ENCODE data around the gene WNT7A.

The WNT7A gene

DNA sequence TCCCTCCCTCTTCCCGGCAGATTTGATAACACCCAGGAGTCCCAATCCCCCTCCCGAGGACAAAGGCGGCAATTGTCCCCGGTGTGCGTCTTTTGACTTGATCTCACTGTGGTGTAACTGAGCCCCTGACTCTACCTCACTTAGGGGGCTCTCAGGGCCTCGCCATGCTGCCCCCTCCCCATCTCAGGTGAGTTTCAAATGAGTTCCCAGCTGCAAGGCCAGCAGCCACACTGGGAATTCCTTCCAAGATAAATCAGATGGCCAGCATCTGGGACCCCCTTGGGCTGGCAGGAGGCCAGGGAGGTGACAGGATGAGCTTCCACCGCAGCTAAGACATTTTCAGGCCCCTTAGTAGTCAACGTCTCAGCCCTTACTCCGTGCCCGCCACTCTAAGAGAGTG is 35.0 kb downstream of the WNT7A start:
- DNase-seq (ENCODE audit: insufficient read length, low spot score) (no peak), FAIRE-seq (no peak)
- TF ChIP-seq PAX5 (IDR thresholded peaks at IDR 0.05; ENCODE audit: insufficient read depth, low read length, severe bottlenecking) (no peak), POLR2AphosphoS5 (IDR thresholded peaks at IDR 0.05; ENCODE audit: low read depth, low read length) (no peak), TAF1 (IDR thresholded peaks at IDR 0.05; ENCODE audit: low read depth, low read length) (no peak), SPI1 (IDR thresholded peaks at IDR 0.05; ENCODE audit: low read depth, low read length) (no peak), POU2F2 (IDR thresholded peaks at IDR 0.05; ENCODE audit: low read depth, low read length) (no peak), POLR2A (IDR thresholded peaks at IDR 0.05; ENCODE audit: low read depth, low read length) (no peak)

GRCh38 chr3:13844286-13844685 is 35.6 kb downstream of the WNT7A start:
- FAIRE-seq (no peak), DNase-seq (ENCODE audit: insufficient read length, low spot score) (no peak)
- TF ChIP-seq SPI1 (IDR thresholded peaks at IDR 0.05; ENCODE audit: low read depth, low read length) (no peak), TAF1 (IDR thresholded peaks at IDR 0.05; ENCODE audit: low read depth, low read length) (no peak), PAX5 (IDR thresholded peaks at IDR 0.05; ENCODE audit: insufficient read depth, low read length, severe bottlenecking) (no peak), POLR2AphosphoS5 (IDR thresholded peaks at IDR 0.05; ENCODE audit: low read depth, low read length) (no peak), POLR2A (IDR thresholded peaks at IDR 0.05; ENCODE audit: low read depth, low read length) (no peak), POU2F2 (IDR thresholded peaks at IDR 0.05; ENCODE audit: low read depth, low read length) (no peak)

DNA sequence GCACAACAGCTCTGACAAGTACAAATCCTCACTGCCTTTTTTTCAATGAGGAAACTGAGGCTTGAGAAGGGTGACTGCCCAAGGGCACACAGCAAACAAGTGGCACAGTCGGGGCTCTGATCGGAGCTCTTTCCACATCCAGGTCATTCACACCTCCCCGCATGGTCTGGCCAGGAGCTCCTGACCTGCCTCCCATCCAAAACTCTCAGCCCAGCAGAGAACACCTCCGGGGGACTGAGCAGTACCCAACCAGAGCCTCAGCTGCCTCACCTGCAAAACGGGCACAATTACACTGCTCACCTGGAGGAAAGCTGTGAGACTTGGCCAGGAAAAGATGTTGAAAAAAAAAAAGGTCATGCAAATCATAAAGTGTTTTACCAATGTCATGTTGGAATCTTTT is 36.5 kb downstream of the WNT7A start:
- no peak for DNase-seq (ENCODE audit: insufficient read length, low spot score)
- FAIRE-seq, result no peak
- TF ChIP-seq SPI1 (IDR thresholded peaks at IDR 0.05; ENCODE audit: low read depth, low read length) (no peak), TAF1 (IDR thresholded peaks at IDR 0.05; ENCODE audit: low read depth, low read length) (no peak), POLR2AphosphoS5 (IDR thresholded peaks at IDR 0.05; ENCODE audit: low read depth, low read length) (no peak), POU2F2 (IDR thresholded peaks at IDR 0.05; ENCODE audit: low read depth, low read length) (no peak), POLR2A (IDR thresholded peaks at IDR 0.05; ENCODE audit: low read depth, low read length) (no peak), PAX5 (IDR thresholded peaks at IDR 0.05; ENCODE audit: insufficient read depth, low read length, severe bottlenecking) (no peak)

DNA sequence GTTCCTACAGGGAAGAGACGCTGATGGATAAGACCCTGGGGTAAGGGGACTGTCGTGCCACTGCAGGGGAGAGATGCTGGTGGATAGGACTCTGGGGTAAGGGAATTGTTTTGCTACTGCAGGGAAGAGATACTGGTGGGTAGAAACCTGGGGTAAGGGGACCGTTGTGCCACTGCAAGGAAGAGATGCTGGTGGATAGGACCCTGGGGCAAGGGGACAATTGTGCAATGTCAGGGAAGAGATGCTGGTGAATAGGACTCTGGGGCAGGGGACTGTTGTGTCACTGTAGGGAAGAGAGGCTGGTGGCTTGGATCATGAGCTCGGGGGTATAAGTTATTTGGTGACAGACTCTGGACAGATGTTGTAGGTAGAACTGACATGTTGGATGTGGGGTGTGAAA is 37.6 kb downstream of the WNT7A start:
- no peak for TF ChIP-seq POLR2A (IDR thresholded peaks at IDR 0.05; ENCODE audit: low read depth, low read length)
- TF ChIP-seq POLR2AphosphoS5 (IDR thresholded peaks at IDR 0.05; ENCODE audit: low read depth, low read length), result no peak
- no peak for TF ChIP-seq PAX5 (IDR thresholded peaks at IDR 0.05; ENCODE audit: insufficient read depth, low read length, severe bottlenecking)
- TF ChIP-seq TAF1 (IDR thresholded peaks at IDR 0.05; ENCODE audit: low read depth, low read length), result no peak
- no peak for TF ChIP-seq SPI1 (IDR thresholded peaks at IDR 0.05; ENCODE audit: low read depth, low read length)
- no peak for FAIRE-seq
- no peak for DNase-seq (ENCODE audit: insufficient read length, low spot score)

DNA sequence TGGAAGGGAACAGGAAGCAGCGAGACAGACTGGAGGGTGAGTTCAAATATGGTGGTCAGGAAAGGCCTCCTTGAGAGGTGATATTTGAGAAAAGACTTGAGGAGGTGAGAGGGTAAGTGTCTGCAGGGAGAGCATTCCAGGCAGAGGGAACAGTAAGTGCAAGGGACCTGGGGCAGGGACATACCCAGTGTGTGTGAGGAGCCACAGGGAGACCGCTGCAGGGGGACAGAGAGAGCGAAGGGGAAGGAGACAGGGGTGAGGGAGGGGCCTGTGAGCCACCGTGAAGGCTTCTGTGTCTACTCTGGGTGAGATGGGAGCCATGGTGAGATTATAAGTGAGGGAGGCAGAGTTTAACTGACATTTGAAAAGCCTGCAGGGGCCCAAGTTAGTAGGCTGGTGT is 38.0 kb downstream of the WNT7A start:
- no peak for DNase-seq (ENCODE audit: insufficient read length, low spot score)
- TF ChIP-seq SPI1 (IDR thresholded peaks at IDR 0.05; ENCODE audit: low read depth, low read length) (no peak), POU2F2 (IDR thresholded peaks at IDR 0.05; ENCODE audit: low read depth, low read length) (no peak), POLR2AphosphoS5 (IDR thresholded peaks at IDR 0.05; ENCODE audit: low read depth, low read length) (no peak), TAF1 (IDR thresholded peaks at IDR 0.05; ENCODE audit: low read depth, low read length) (no peak), POLR2A (IDR thresholded peaks at IDR 0.05; ENCODE audit: low read depth, low read length) (no peak), PAX5 (IDR thresholded peaks at IDR 0.05; ENCODE audit: insufficient read depth, low read length, severe bottlenecking) (no peak)

GRCh38 chr3:13841141-13841540 is 38.7 kb downstream of the WNT7A start:
- no peak for DNase-seq (ENCODE audit: insufficient read length, low spot score)
- no peak for FAIRE-seq
- TF ChIP-seq PAX5 (IDR thresholded peaks at IDR 0.05; ENCODE audit: insufficient read depth, low read length, severe bottlenecking), result no peak
- no peak for TF ChIP-seq SPI1 (IDR thresholded peaks at IDR 0.05; ENCODE audit: low read depth, low read length)
- no peak for TF ChIP-seq POLR2A (IDR thresholded peaks at IDR 0.05; ENCODE audit: low read depth, low read length)
- TF ChIP-seq POLR2AphosphoS5 (IDR thresholded peaks at IDR 0.05; ENCODE audit: low read depth, low read length), result no peak
- no peak for TF ChIP-seq POU2F2 (IDR thresholded peaks at IDR 0.05; ENCODE audit: low read depth, low read length)
- no peak for TF ChIP-seq TAF1 (IDR thresholded peaks at IDR 0.05; ENCODE audit: low read depth, low read length)

More for the DNA sequence above, 38.0 kb downstream of the WNT7A start:
- FAIRE-seq, result no peak

- TF ChIP-seq PAX5 (IDR thresholded peaks at IDR 0.05; ENCODE audit: insufficient read depth, low read length, severe bottlenecking) (no peak), POLR2A (IDR thresholded peaks at IDR 0.05; ENCODE audit: low read depth, low read length) (no peak), TAF1 (IDR thresholded peaks at IDR 0.05; ENCODE audit: low read depth, low read length) (no peak), POU2F2 (IDR thresholded peaks at IDR 0.05; ENCODE audit: low read depth, low read length) (no peak)
- FAIRE-seq, result no peak
- DNase-seq (ENCODE audit: insufficient read length, low spot score), result no peak
These were observed 39.4 kb downstream of the WNT7A start for GRCh38 chr3:13840456-13840855.

DNA sequence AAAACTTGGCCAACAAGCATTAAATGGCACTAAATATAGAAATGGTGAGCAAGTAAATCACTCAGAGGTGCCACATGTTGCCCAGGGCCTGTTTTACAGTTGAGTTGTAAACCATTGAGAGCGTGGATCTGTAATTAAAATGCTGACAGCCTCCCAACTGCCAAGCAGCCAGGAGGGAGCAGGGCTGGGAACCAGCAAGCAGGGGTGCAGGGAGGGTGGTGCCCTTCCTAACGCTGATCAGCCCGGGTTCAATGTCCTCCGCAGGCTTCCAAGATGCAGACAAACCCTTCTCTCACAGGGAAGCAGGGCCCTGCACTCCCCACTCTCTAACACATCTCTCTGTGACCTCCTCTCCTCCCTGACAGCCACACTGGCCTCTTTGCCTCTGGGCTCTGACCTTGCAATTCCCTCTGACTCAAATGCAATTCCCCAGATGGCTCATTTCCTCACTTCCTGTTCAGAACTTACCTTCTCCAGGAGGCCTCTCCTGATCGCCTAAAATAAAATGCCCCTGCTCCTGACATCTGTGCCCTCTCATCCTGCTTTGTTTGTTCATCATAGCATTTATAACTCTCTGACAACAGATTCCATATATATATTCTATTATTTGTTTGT is 40.0 kb downstream of the WNT7A start:
- DNase-seq (ENCODE audit: insufficient read length, low spot score) (no peak), FAIRE-seq (no peak)
- TF ChIP-seq TAF1 (IDR thresholded peaks at IDR 0.05; ENCODE audit: low read depth, low read length) (no peak), POLR2A (IDR thresholded peaks at IDR 0.05; ENCODE audit: low read depth, low read length) (no peak), POLR2AphosphoS5 (IDR thresholded peaks at IDR 0.05; ENCODE audit: low read depth, low read length) (no peak)

- DNase-seq (ENCODE audit: insufficient read length, low spot score) (no peak), FAIRE-seq (no peak)
- TF ChIP-seq SPI1 (IDR thresholded peaks at IDR 0.05; ENCODE audit: low read depth, low read length), result no peak
- no peak for TF ChIP-seq PAX5 (IDR thresholded peaks at IDR 0.05; ENCODE audit: insufficient read depth, low read length, severe bottlenecking)
- no peak for TF ChIP-seq POLR2A (IDR thresholded peaks at IDR 0.05; ENCODE audit: low read depth, low read length)
- TF ChIP-seq POU2F2 (IDR thresholded peaks at IDR 0.05; ENCODE audit: low read depth, low read length), result no peak
These were observed 40.6 kb downstream of the WNT7A start for GRCh38 chr3:13839253-13839652.

DNA sequence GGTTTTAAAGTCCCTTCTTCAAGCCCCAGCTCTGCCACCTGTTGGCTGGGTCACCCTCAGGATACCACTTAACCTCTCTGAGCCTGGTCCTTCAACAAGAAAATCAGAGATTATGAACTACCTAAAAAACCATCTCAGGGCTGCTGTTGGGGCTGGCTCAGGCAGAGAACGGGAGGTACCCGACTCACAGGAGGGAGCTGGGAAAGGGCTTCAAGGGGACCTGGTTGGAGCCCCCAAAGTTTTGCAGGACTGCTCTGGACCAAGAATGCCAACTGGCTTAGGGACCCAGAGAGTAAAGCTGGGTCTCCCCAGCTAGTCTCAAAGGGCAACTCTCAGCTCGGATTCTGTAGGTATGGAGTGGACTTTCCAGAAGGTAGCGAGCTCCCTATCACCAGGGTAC is 41.5 kb downstream of the WNT7A start:
- FAIRE-seq (no peak), DNase-seq (ENCODE audit: insufficient read length, low spot score) (no peak)
- TF ChIP-seq POU2F2 (IDR thresholded peaks at IDR 0.05; ENCODE audit: low read depth, low read length), result no peak
